Measurements from ENCODE around the gene SYTL3.

GRCh38 chr6:158668707-158669103 lies 18.9 kb downstream of the SYTL3 start:
- TF ChIP-seq POLR2AphosphoS5 (IDR thresholded peaks at IDR 0.05; ENCODE audit: low read depth, low read length): no peak
- no peak for TF ChIP-seq POLR2A (IDR thresholded peaks at IDR 0.05; ENCODE audit: low read depth, low read length)
- TF ChIP-seq TAF1 (IDR thresholded peaks at IDR 0.05; ENCODE audit: low read depth, low read length): no peak
- no peak for TF ChIP-seq SPI1 (IDR thresholded peaks at IDR 0.05; ENCODE audit: low read depth, low read length)
